NCI-H2107 treated with DMSO at 0.1 percent for 48 hours (cell line): ENCODE measurements around the gene SLC17A5.
"Not testable (repeated sequence)": the region's sequence is repeated elsewhere in the genome, so short reads cannot be mapped to it uniquely, and the experiment has no call there.

Source experiments
- DNase-seq: peaks from one replicate; lab custom pipeline; 2025; ENCODE audit not compliant: unreplicated experiment; lab: John Stamatoyannopoulos, UW

SLC17A5 gene, protein sequence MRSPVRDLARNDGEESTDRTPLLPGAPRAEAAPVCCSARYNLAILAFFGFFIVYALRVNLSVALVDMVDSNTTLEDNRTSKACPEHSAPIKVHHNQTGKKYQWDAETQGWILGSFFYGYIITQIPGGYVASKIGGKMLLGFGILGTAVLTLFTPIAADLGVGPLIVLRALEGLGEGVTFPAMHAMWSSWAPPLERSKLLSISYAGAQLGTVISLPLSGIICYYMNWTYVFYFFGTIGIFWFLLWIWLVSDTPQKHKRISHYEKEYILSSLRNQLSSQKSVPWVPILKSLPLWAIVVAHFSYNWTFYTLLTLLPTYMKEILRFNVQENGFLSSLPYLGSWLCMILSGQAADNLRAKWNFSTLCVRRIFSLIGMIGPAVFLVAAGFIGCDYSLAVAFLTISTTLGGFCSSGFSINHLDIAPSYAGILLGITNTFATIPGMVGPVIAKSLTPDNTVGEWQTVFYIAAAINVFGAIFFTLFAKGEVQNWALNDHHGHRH

DNA sequence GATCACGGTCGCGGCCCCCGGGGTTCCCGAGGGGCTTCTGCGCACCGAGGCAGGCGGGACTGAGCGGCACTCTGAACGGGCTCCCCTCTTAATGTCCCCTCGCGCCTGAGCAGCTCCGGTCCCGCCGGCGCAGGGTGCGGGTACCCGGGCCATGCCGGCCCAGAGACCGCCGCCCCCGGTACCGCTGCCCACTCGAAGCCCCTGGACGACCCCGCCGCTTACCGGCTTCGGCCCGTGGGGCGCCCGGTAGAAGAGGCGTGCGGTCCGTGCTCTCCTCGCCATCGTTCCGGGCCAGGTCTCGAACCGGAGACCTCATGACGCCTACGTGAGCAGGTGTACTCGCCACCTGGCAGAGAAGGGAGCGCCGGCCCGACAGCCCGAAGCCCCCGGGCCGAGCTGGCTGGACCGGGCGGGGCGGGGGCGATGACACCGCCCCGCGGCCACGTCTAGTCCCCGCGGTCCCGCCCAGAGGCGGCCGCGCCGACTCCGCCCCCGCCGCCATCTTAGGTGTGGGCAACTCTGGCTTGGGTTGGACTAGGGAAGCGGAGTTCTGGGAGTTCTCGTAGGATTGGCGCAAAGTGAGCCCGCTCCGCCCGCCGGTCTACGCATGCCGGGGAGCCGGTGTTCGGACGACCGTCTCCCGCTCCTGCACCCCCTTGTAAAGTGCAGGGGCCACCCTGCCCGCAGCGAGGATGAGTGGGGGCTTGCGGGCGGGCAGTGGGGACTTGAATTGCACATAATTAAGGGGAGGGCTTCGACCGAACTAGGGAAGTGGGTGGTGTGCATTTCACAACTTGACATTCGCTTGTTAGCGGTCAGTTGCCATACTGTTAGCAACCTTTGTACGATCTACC is at the start of gene SLC17A5:
Gene SLC17A5 (minus strand): TSS at position 422 of the 854 bp plus-strand sequence. CDS start 106 bp downstream, at position 316.
- peak; percentile 88 for DNase-seq

DNA sequence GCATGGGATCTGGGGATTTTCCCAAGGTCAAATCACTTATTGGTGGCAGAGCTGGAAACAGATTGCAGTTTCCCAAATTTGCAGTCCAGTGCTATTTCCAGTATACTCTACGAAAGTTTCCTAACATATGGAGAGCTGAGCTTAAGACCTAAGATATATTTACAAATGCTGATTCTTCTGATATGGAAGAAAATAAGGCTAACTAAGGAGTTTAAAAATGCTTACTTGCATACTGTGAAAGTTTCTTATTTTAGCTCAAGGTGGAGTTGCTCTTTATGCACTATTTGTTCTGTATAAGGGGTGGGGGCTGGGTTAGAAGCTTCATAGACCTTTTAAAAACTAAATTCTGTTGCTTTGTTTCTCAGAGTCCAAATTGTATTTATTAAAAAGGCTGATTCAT is 49.7 kb upstream of the SLC17A5 start:
- DNase-seq = no peak

DNA sequence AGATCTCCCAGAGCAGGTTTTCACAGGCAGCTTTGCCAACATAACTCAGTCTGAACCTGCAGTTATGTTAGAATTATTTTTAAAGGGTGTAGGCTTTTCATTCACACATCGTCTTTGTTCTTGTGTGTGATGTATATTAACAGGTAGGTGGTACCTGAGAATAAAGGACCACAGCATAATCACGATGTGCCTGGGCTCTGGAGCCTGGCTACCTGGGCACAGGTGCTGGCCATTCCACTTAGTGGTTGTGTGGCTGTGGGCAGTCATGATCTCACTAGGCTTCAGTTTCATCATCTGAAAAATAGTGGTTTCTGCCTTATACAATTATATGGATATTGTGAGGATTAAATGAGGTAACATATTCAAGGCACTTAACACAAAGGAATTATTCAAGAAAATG is 48.7 kb upstream of the SLC17A5 start:
- no peak for DNase-seq

DNA sequence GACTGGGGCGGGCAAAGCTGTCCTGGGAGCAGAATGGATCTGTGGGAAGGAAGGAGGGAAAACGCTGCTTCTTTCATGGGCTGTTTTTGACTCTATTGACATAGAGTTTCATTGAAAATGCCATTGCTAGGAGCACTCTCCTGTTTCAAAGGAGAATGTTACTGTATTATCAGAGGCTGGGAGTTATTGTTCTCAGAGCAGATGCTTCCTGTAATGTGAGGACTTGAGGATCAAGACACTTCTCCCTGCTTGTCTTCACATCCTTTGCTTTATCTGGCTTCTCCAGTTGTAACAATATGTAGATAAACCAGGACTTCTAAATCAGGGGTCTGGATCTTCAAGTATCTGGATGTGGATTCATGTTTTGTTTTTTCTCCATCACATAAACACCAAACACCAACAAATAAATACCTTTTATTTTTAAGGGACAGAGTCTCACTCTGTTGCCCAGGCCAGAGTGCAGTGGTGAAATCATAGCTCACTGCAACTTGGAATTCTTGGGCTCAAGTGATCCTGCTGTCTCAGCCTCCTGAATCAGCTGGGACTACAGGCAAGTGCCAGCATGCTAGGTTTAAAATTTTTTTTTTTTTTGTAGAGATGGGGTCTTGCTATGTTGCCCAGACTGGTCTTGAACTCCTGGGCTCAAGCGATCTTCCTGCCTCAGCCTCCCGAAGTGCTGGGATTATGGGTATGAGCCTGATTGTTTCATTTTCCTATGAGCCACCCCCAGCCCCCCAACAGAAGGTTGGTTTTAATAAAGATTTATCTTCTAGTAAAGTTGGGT is 46.1 kb upstream of the SLC17A5 start:
- DNase-seq = no peak

DNA sequence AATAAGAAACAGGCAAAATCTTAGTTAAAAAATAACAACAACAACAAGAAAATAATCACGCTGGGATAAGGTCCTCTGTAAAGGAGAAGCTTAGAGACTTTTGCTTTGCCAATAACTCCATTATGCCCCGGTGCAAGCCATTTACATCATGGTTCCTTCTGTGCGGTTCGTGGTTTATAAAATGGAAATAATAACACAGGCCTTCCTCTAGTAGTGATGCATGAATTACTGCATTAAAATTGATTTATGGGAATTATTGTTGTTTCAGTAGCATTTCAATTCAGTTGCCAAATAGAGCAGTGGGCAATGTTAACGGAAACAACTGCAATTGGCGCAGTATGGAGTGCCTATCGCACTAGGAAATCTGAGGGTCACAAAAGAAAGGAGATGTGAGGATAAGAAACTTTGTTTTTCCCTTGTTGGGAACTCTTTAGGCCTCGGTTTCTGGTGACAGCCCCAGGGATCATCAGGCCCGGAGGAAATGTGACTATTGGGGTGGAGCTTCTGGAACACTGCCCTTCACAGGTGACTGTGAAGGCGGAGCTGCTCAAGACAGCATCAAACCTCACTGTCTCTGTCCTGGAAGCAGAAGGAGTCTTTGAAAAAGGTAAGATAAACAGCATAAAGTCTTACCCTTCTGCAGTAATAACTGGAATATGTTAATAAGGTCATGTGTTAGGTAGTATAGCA is 43.3 kb upstream of the SLC17A5 start:
- DNase-seq = no peak

DNA sequence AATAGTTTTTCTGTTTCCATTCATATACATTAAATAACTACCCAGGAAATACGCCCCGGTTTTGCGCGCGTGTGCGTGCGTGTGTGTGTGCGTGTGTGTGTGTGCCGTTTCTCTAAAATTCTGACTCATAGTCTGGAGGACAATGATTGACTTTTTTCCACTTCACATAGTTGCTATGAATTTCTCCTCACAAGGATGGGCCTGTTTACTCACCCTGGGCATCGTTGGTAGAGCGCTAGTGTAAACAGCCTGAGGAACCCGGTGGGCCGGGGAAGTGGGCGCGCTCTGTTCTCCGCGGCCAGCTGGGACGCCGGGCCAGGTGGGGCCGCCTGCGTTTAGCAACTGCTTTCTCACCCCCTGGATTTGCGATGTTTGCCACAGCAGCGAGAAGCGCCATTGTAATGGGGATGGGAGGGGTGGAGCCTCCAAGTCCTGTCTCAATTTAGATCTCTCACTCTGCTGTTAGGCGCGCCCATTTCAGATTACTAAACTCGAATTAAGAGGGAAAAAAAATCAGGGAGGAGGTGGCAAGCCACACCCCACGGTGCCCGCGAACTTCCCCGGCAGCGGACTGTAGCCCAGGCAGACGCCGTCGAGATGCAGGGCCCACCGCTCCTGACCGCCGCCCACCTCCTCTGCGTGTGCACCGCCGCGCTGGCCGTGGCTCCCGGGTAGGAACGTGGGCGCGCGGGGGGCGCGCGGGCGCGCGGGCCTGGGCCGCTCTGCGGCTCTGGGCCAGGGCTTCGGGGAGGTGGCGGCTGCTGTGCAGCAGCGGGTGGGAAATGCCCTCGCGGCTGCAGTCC is 42.0 kb upstream of the SLC17A5 start, which contains the start of gene CD109:
Gene CD109 (plus strand): TSS at position 585 of the 803 bp plus-strand sequence. CDS start 13 bp downstream, at position 598.
- no peak for DNase-seq

DNA sequence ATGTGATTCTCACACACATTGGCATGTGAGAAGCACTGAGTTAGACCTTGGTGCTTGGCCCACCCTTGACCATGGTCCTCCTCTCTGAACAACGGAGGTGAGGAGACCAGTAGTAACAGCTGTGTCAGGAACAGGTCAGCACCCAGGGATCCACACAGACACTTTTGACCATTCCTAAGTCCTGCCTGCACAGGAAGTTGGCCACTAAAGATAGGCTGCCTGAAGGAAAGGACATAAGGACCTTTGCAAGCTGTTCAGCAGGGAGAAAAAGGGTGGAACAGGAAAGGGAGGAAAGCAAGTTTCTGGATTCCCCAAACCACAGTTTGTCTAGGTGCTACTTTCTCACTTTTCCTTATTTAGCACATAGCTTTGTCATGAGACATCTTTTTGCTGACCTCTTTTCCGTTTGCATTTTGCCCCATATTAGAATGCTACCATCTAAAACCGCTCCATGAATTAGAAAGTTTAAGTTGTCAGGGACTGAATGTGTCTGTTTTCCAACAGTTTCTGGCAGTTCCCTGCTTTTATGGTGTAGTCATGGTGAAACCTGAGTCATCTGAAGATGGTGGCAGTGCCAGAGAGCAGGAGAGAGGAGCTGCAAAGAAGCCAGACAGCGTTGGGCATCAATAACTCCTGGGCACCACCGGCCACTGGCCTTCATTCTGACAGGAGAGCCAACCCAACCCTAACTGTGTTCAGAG is 41.1 kb upstream of the SLC17A5 start:
- no peak for DNase-seq

DNA sequence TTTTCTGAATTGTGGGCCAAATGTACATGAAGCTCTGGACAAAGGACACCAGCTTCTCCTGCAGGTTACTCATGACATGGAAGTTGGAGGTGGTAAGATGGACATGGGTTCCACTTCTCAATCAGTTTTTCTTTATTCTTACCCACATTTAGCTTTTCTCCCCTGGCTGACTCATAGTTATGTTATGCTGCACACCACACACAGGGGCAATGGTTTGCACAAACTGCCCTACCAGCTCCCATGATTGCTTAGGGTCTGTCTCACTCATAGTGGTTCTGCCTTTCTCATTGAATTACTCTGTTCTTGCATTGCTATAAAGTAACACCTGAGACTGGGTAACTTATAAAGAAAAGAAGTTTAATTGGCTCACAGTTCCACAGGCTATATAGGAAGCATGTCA is 37.7 kb upstream of the SLC17A5 start:
- DNase-seq = no peak

DNA sequence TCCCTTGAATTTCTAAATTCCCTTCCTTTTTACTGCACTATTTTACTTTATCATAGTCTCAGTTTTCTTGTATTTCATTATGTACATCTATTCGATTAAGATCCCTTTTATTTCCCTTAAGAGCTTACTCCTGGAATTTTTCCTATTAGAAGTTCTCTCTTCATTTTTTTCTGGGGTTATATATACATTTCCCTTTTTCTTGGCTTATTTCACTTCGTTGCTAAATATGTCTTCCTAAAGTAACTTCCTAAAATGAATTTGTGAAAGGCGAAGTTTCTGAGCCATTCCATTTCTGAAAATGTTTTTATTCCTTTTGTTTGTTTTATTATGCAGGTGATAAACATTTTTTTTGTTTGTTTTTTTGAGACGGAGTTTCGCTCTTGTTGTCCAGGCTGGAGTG is 36.3 kb upstream of the SLC17A5 start:
- no peak for DNase-seq

DNA sequence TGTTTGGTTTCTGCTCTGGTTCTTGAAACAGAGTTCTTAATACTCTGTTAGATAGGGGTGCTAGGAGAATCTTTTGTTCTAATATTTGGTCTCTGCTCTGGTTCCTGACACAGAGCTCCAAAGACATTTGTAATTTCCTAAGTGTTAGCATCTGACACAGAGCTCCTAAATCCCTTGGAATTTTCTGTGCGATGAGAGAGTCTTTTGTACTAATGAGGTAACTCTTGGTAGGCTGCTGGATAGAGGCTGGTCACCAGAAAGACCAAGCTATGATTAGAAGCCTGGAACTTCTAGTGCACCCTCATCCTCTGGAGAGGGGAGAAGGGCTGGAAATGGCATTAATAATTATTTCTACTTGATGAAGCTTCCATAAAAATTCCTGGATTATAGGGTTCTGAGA is 34.6 kb upstream of the SLC17A5 start:
- DNase-seq = no peak

DNA sequence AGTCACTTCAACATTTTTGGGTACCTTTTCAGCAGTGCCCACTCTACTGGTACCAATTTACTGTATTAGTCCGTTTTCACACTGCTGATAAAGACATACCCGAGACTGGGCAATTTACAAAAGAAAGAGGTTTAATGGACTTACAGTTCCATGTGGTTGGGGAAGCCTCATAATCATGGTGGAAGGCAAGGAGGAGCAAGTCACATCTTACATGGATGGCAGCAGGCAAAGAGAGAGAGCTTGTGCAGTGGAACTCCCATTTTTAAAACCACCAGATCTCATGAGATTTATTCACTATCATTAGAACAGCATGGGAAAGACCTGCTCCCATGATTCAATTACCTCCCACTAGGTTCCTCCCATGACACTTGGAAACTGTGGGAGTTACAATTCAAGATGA is 29.8 kb upstream of the SLC17A5 start:
- not testable (repeated sequence) for DNase-seq

DNA sequence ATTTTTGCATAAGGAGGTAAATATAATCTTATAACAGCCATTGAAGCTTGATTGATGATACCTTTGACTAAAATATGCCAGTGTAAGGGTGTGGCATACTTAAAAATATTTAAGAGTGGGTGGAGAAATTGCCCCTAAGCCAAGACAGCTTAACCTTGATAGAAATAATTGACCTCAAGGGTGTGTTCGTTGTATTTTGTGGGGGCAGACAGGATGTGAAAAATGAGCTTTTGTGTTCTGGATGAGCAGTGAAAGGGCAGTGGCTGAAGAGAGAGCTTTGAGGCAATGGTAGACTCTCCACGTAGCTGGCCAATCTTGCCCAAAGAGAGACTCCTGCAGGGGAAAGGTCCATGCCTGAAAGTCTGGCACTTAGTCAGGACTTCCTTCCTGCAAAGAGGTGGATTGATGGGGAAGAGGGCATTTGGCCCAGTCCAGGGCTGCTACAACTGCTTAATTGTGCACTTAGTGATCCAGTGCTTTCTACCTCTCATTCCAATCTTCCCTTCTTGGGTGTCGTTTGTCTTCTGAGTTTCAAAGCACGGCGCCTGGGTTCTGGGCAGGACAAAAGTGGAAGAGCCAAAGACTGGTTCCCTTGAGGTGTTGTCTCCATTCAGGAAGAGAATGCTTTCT is 26.6 kb upstream of the SLC17A5 start:
- DNase-seq = no peak

DNA sequence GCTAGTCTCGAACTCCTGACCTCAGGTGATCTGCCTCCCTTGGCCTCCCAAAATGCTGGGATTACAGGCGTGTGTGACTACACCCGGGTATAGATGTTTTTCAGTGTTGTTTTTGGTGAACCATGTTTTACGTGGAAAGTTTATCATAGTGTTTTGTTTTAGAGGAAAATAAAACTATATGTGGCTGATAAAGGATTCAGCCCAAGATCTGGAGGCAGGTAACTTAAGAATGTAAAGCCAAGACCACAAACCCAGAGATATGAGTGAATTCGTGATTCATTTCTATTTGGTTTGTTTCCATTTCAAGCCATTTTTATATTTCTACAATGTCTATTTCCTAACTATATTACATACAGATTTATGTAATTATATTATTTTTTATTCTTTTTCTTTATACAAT is 26.1 kb upstream of the SLC17A5 start:
- DNase-seq = not testable (repeated sequence)

DNA sequence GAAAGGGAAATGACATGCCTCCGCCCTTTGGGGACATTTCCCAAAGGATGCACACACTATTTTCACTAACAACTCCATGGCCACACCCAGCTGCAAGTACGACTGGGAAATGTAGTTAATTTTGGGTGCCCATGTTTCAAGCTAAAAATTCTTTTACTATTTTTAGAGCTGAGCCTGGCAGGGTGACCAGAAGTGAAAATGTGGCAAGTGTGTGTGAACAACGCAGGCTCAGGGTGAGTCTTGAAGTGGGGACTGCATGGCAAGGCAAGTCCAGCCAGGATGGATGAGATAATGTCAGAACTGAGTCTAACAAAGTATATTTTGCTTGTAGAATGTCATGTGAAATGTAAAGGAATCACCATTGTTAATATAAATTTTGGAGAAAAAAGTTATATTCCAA is 25.2 kb upstream of the SLC17A5 start:
- no peak for DNase-seq

DNA sequence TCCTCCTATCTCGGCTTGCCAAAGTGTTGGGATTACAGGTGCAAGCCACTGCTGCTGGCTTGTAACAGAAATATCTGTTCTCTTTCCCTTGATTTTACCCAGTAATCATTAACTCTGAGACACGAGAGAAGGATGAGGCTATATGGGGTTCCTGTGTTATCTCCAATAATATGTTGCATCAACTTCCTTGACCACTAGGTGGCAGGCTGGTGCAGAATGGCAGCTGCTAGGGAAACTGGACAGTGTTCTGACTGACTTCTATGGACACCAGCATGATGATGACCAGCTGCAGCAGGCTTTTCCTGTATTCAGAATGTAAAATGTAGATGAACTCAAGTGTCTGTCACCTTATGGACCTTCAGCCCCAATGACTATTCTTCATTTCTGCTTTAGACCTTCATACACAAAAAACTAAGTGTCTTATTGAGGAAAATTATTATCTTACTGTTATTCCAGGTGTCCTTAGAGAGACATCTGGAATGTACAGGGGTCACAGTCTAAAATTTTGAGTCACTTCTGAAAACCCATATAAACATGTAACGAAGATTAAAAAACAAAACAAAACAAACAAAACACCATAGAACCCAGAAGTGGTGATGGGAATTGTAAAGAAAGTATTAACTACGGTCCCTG is 21.8 kb upstream of the SLC17A5 start:
- DNase-seq = peak; percentile 30

DNA sequence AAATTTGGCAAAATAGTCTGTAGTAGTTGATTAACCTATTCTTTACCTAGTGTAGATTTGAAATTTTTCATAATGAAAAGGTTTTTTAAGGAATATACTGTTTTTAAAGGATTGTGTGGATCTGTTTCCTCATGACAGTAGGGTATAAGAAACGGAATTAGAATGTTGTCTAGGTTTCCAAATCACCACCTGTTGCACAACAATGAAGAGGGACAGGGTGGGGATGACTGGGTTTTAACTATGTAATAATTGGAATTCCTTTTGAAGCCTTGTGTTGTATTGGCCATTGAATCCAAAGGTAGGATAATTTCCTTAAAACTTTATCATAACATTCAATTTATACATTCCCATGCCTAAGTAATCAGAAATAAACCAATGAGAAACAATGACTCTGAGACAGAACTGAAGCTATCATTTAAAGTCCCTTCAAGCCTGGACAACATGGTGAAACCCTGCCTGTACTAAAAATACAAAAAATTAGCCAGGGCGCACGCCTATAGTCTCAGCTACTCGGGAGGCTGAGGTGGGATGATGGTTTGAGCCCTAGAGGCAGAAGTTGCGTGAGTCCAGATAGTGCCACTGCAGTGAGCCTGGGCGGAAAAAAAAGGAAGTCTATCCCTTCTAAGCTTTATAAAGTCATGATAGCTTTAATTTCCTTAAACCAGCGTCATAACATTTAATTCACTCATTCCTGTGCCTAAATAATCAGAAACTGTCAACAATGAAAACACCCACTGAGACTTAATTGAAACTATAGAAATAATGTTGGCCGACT is 18.3 kb upstream of the SLC17A5 start:
- DNase-seq = no peak

DNA sequence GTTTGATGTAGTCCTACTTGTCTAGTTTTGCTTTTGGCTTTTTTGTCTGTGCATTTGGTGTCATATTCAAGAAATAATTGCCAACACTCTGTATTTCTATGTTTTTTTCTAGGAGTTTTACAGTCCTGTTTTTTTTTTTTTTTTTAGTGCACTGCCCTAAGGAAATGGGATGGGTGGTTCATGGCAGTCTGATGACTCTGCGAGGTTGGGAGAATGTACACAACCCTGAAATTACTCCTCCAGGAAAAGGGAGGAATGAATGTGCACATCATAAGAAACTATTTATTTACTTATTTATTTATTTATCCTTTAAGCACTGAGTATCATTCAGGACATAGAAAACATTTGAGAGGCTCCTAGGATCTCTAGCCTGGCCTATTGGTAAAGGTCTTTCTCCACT is 15.2 kb upstream of the SLC17A5 start:
- DNase-seq = no peak
